GM12878 (cell line): ENCODE data around the gene ANKRD13B. TPM values are rescaled to one million over a fixed set of nuclear protein-coding genes. Genes with fewer than 3 reads are reported as not detected.
"Not testable (repeated sequence)": the region's sequence is repeated elsewhere in the genome, so short reads cannot be mapped to it uniquely, and the experiment has no call there.

Experiments used
- ATAC-seq: fragments of 200-7000 bp; cut with Tn5 transposase; 3 replicates; pipeline ENCODE4 v1.9.1; 2020; ENCODE audit warnings: mild to moderate bottlenecking, moderate library complexity
- BruUV-seq: library from RNA; stranded (reverse); fragments of 400-500 nt; replicated peaks from 2 replicates; lab custom pipeline; 2021; lab: Mats Ljungman, UMichigan
- CTCF ChIA-PET: fragments of 300-600 bp; sonication (Branson Sonifier 250); formaldehyde crosslinking; extraction: SDS; loops from one replicate; lab custom pipeline; 2021; ENCODE audit warnings: inconsistent platforms; lab: Yijun Ruan, JAX
- POLR2A ChIA-PET: fragments of 350-600 bp; formaldehyde crosslinking; extraction: SDS; loops from one replicate; lab custom pipeline; 2021; ENCODE audit warnings: inconsistent platforms; lab: Charles Lee
- RAD21 ChIA-PET: fragments of 300-600 bp; sonication (Branson Sonifier 250); formaldehyde crosslinking; loops from one replicate; lab custom pipeline; 2023; ENCODE audit warnings: antibody characterized with exemption; ENCODE audit not compliant: unreplicated experiment; lab: Charles Lee
- SMC1A ChIA-PET: fragments of 300-600 bp; sonication (Branson Sonifier 250); formaldehyde crosslinking; loops from one replicate; lab custom pipeline; 2023; ENCODE audit not compliant: unreplicated experiment, uncharacterized antibody; lab: Charles Lee
- DNase-seq: peaks from one replicate; pipeline ENCODE4 v3.0.0-alpha.2; 2011; ENCODE audit warnings: low read depth, low spot score
- FAIRE-seq: peaks from 3 replicates; lab custom pipeline; 2011; peaks lifted over from hg19 to GRCh38; lab: Jason Lieb, UNC
- H2AFZ ChIP-seq: 2 replicates; pipeline ENCODE4 v1.6.0; 2011; ENCODE audit warnings: low read depth, low read length, control low read depth; ENCODE audit not compliant: control insufficient read depth
- H3K27ac ChIP-seq: 2 replicates; pipeline ENCODE4 v1.5.1; 2011; ENCODE audit warnings: control low read depth; ENCODE audit not compliant: control insufficient read depth, insufficient read depth
- H3K27me3 ChIP-seq, 2 experiments: replicated peaks in 1 of 2; 2 replicates each; pipeline versions ENCODE4 v1.6.0 to v1.6.1; 2011; ENCODE audit warnings: low read length in 1 of 2; ENCODE audit not compliant: control insufficient read depth in 2 of 2, insufficient read depth in 2 of 2
- H3K36me3 ChIP-seq, 2 experiments: 2 replicates each; pipeline ENCODE4 v1.5.1; 2011; ENCODE audit warnings: low read length in 1 of 2; ENCODE audit not compliant: control insufficient read depth in 2 of 2, insufficient read depth in 2 of 2
- H3K4me1 ChIP-seq: 2 replicates; pipeline ENCODE4 v1.6.1; 2011; ENCODE audit warnings: mild to moderate bottlenecking, low read length, moderate library complexity, mixed read lengths; ENCODE audit not compliant: control insufficient read depth, insufficient read depth
- H3K4me2 ChIP-seq: 2 replicates; pipeline ENCODE4 v1.6.0; 2011; ENCODE audit warnings: control low read depth; ENCODE audit not compliant: control insufficient read depth, insufficient read depth
- H3K4me3 ChIP-seq: fragments of 200-600 bp; sonication (generic); 2 replicates; pipeline ENCODE4 v1.5.1; 2016
- H3K79me2 ChIP-seq: 2 replicates; pipeline ENCODE4 v1.6.0; 2011; ENCODE audit warnings: low read length; ENCODE audit not compliant: control insufficient read depth, insufficient read depth
- H3K9ac ChIP-seq: 2 replicates; pipeline ENCODE4 v1.8.0; 2011; ENCODE audit warnings: low read length, control low read depth, mixed read lengths; ENCODE audit not compliant: control insufficient read depth, insufficient read depth
- H3K9me3 ChIP-seq: replicated peaks from 3 replicates; pipeline ENCODE4 v1.5.1; 2011; ENCODE audit warnings: mild to moderate bottlenecking, low read length; ENCODE audit not compliant: control insufficient read depth, insufficient read depth
- H4K20me1 ChIP-seq: 2 replicates; pipeline ENCODE4 v1.6.0; 2011; ENCODE audit not compliant: control insufficient read depth, insufficient read depth
- BCL11A ChIP-seq: IDR thresholded peaks from 2 replicates; pipeline ENCODE4 v1.6.1; 2011; ENCODE audit warnings: low read depth, low read length
- CBX3 ChIP-seq: fragments of 200-600 bp; sonication (generic); IDR thresholded peaks from 2 replicates; pipeline ENCODE4 v1.6.1; 2016; ENCODE audit warnings: low read depth, borderline replicate concordance
- CHD1 ChIP-seq: IDR thresholded peaks from 2 replicates; pipeline ENCODE4 v1.6.1; 2012; ENCODE audit warnings: low read depth, low read length, improper control_type of control experiment
- DPF2 ChIP-seq: fragments of 450-650 bp; IDR thresholded peaks from 2 replicates; pipeline ENCODE4 v1.6.1; 2017; ENCODE audit warnings: mild to moderate bottlenecking
- EZH2 ChIP-seq: IDR thresholded peaks from 2 replicates; pipeline ENCODE4 v1.6.1; 2012; ENCODE audit warnings: low read depth, mild to moderate bottlenecking, control low read depth, inconsistent platforms, low read length, borderline replicate concordance; ENCODE audit not compliant: control insufficient read depth
- MAX ChIP-seq: IDR thresholded peaks from 2 replicates; pipeline ENCODE4 v1.6.1; 2012; ENCODE audit warnings: low read depth, low read length, improper control_type of control experiment
- NBN ChIP-seq: fragments of 450-650 bp; IDR thresholded peaks from 2 replicates; pipeline ENCODE4 v1.6.1; 2016
- NFIC ChIP-seq: IDR thresholded peaks from 2 replicates; pipeline ENCODE4 v1.6.1; 2012; ENCODE audit warnings: low read depth, mild to moderate bottlenecking, inconsistent platforms, low read length, moderate library complexity
- PRDM15 ChIP-seq: fragments of 450-650 bp; formaldehyde crosslinking; IDR thresholded peaks from 2 replicates; pipeline ENCODE4 v1.4.0; 2020; ENCODE audit warnings: mild to moderate bottlenecking, moderate library complexity
- RAD51 ChIP-seq: fragments of 450-650 bp; IDR thresholded peaks from 2 replicates; pipeline ENCODE4 v1.6.1; 2016; ENCODE audit warnings: moderate library complexity, mild to moderate bottlenecking, inconsistent platforms
- SIN3A ChIP-seq: IDR thresholded peaks from 2 replicates; pipeline ENCODE4 v1.6.1; 2012; ENCODE audit warnings: low read depth, low read length, improper control_type of control experiment
- SMAD1 ChIP-seq: fragments of 450-650 bp; IDR thresholded peaks from 2 replicates; pipeline ENCODE4 v1.6.1; 2018; ENCODE audit warnings: mild to moderate bottlenecking, low read depth; ENCODE audit not compliant: partially characterized antibody
- SMC3 ChIP-seq: IDR thresholded peaks from 2 replicates; pipeline ENCODE4 v1.6.1; 2011; ENCODE audit warnings: low read length, improper control_type of control experiment, borderline replicate concordance
- ZNF217 ChIP-seq: fragments of 450-650 bp; IDR thresholded peaks from 2 replicates; pipeline ENCODE4 v1.6.1; 2017; ENCODE audit warnings: antibody characterized with exemption, mild to moderate bottlenecking
- ZZZ3 ChIP-seq: IDR thresholded peaks from 2 replicates; pipeline ENCODE4 v1.6.1; 2011; ENCODE audit warnings: low read depth; ENCODE audit not compliant: control insufficient read depth, insufficient read length
- WGBS: methylation state at CpG from one replicate; pipeline ENCODE4 v1.1.6; 2016; ENCODE audit warnings: low lambda C conversion rate; ENCODE audit not compliant: insufficient replicate concordance, insufficient coverage; ENCODE audit errors: missing lambda C conversion rate; 5-methylcytosine and 5-hydroxymethylcytosine counted together
- in situ Hi-C: fragments of 300-500 bp; cut with MboI; formaldehyde crosslinking; loops from 9 replicates; pipeline ENCODE4 v1.14.3; 2018; ENCODE audit warnings: mixed read lengths
- intact Hi-C: fragments of 100-400 bp; cut with micrococcal nuclease; formaldehyde crosslinking; loops from one replicate; pipeline ENCODE4 v1.14.2; 2022; ENCODE audit not compliant: unreplicated experiment
- polyA plus RNA-seq, 11 experiments: library from polyadenylated mRNA; depleted of rRNA in 4 of 11; unstranded in 6 of 11; stranded (reverse) in 5 of 11; fragments of >200 nt; fragmentation: Nextera tagmentation in 4 of 11; fragmentation: Illumina TruSeq in 1 of 11; extraction: Ambion mirVana in 4 of 11; extraction: Trizol in 1 of 11; gene quantifications; 1 replicate in 1 of 11; 2 replicates in 10 of 11; pipeline versions ENCODE4 v1.2.1 to v1.2.3, GENCODE V29; 2011 to 2016; ENCODE audit warnings: inconsistent platforms in 2 of 11, missing spikeins in 2 of 11, low read depth in 1 of 11
- total RNA-seq, 4 experiments: library from RNA; depleted of rRNA in 3 of 4; stranded (reverse); fragments of >200 nt in 3 of 4; fragmentation: Illumina TruSeq in 1 of 4; extraction: Trizol in 1 of 4; gene quantifications; 2 replicates each; pipeline versions ENCODE4 v1.2.1 to v1.2.3, GENCODE V29; 2013 to 2021

Gene ANKRD13B
- total and polyA plus RNA-seq, 10 of the 15 experiments (the other 5 are each of a cell fraction or from before 2014, with no cell fraction given) = 0.18 to 15.0 (median 2.8) TPM

DNA sequence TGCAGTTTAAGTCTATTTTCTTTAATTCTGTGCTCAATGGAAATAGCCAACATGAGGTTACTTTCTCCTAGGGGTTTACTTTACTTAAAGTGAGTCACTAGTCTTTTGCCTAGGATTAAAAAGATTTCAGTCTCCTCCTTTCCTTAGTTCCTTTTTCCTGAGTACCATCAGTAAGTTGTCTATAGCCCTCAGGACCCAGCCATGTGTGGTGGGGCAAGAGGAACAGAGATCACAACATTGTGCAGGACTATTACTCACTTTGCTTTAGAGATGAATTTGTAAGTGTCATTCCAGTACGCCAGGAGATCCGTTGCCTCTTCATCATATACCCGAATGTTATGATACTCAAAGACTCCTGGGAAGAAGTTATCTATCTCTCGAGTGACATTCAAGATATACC is 57.5 kb downstream of the ANKRD13B start:
- FAIRE-seq = no peak
- in situ Hi-C loops = no loop called here
- Histone ChIP-seq H2AFZ (no peak overlapping the region), H3K9ac (no peak overlapping the region), H3K27ac (no peak overlapping the region), H3K4me3 (no peak overlapping the region)
- ChIA-PET CTCF (interaction anchor here (1.3 kb wide), 1 partner anchor 129 kb away, joined by 4 read pairs; no protein-coding TSS in a partner anchor), RAD21 (no interaction called here)
- TF ChIP-seq ZZZ3 = no peak
- TF ChIP-seq DPF2 = no peak
- no peak for TF ChIP-seq MAX
- TF ChIP-seq PRDM15 (CRISPR knock-in tag) = no peak
- TF ChIP-seq CBX3 = no peak
- no peak for TF ChIP-seq SMAD1
- TF ChIP-seq EZH2 = no peak
- TF ChIP-seq SIN3A = no peak
- TF ChIP-seq SMC3 = no peak
- no peak for TF ChIP-seq BCL11A
- TF ChIP-seq RAD51 = no peak
- TF ChIP-seq ZNF217 = no peak
- no peak for TF ChIP-seq CHD1
- no peak for TF ChIP-seq NFIC
- TF ChIP-seq NBN = no peak
- TF ChIP-seq, all 136 proteins: peak for 0
- Histone ChIP-seq H4K20me1 (no peaks in the 10 kb centered on the region), H3K9me3 (no peaks in the 10 kb centered on the region), H3K79me2 (no peaks in the 10 kb centered on the region), H3K36me3 (peaks cover 0 to 16% of the 10 kb centered on the region in 2 experiments), H3K4me1 (no peaks in the 10 kb centered on the region), H3K27me3 (no peaks in the 10 kb centered on the region), H3K4me2 (no peak overlapping the region)
- TSS peak; percentile 10 for BruUV-seq
- ChIA-PET POLR2A (no interaction called here), SMC1A (no interaction called here)
- intact Hi-C loops = no loop called here
- DNase-seq (no peak), ATAC-seq (no peak)
- 40% methylated on average over 4 of the region's 4 CpGs for WGBS

- RAD21 ChIA-PET = interaction anchor here (1.0 kb wide), 1 partner anchor 127 kb away, joined by 6 read pairs; no protein-coding TSS in a partner anchor
- H2AFZ ChIP-seq, H3K79me2 ChIP-seq, SMC1A ChIA-PET, H3K27ac ChIP-seq, FAIRE-seq, ATAC-seq, H3K27me3 ChIP-seq, in situ Hi-C loops, H3K9me3 ChIP-seq, H4K20me1 ChIP-seq, BruUV-seq, H3K9ac ChIP-seq, H3K4me1 ChIP-seq, intact Hi-C loops, DNase-seq, H3K4me2 ChIP-seq, H3K4me3 ChIP-seq: not testable (repeated sequence)
- POLR2A ChIA-PET = interaction anchor here (0.6 to 1.1 kb wide), 4 partner anchors 11 to 223 kb away, joined by 3 to 11 read pairs (median 3); no protein-coding TSS in a partner anchor
- 97% methylated on average over 7 of the region's 7 CpGs for WGBS
- CTCF ChIA-PET = interaction anchor here (0.8 to 1.2 kb wide), 2 partner anchors 36 to 127 kb away, joined by 3 to 5 read pairs; no protein-coding TSS in a partner anchor
- H3K36me3 ChIP-seq = peaks cover 1 to 13% of the 10 kb centered on the region in 2 experiments
These were observed 59.0 kb downstream of the ANKRD13B start for GRCh38 chr17:29651913-29652312.
